Mesothelial cell of epicardium (in vitro differentiated cells): Measurements from ENCODE around the gene THAP11. TPM values are rescaled to one million over a fixed set of nuclear protein-coding genes. Genes with fewer than 3 reads are reported as not detected.
A peak's percentile ranks its signal among the peaks of the same experiment; 100 is the strongest.

Source experiments
- DNase-seq, 2 experiments: peaks; one replicate each; pipeline ENCODE4 v3.0.0; 2021; ENCODE audit warnings: low spot score in 2 of 2; ENCODE audit not compliant: unreplicated experiment in 2 of 2
- H3K27ac Mint-ChIP-seq: 2 replicates; pipeline ENCODE4 v1.8.0; 2021; ENCODE audit warnings: mixed read lengths
- H3K27me3 Mint-ChIP-seq: 2 replicates; pipeline ENCODE4 v1.8.0; 2021; ENCODE audit warnings: low read depth, mixed read lengths
- H3K36me3 Mint-ChIP-seq: 2 replicates; pipeline ENCODE4 v1.8.0; 2021; ENCODE audit warnings: mixed read lengths
- H3K4me1 Mint-ChIP-seq: 2 replicates; pipeline ENCODE4 v1.8.0; 2021; ENCODE audit warnings: mixed read lengths
- H3K4me3 Mint-ChIP-seq: 2 replicates; pipeline ENCODE4 v1.8.0; 2021; ENCODE audit warnings: mild to moderate bottlenecking, moderate library complexity, mixed read lengths
- H3K9me3 Mint-ChIP-seq: 2 replicates; pipeline ENCODE4 v1.8.0; 2021; ENCODE audit warnings: mixed read lengths
- CTCF ChIP-seq: fragments of 200-600 bp; sonication (generic); IDR thresholded peaks from one replicate; pipeline ENCODE4 v1.5.0; 2021; ENCODE audit warnings: antibody characterized with exemption; ENCODE audit not compliant: unreplicated experiment
- total RNA-seq: library from RNA; stranded (reverse); gene quantifications from 3 replicates; pipeline ENCODE4 v1.2.1, GENCODE V29; 2021

THAP11 gene
- total RNA-seq, 1 donor from 2014 or later = 28.1 TPM

- Mint-ChIP-seq H3K27ac (peak overlapping the region; percentile 94), H3K4me3 (peak overlapping the region; percentile 94), H3K4me1 (peaks cover 15% of the 10 kb centered on the region), H3K27me3 (no peaks in the 10 kb centered on the region), H3K9me3 (no peaks in the 10 kb centered on the region), H3K36me3 (peaks cover 14% of the 10 kb centered on the region)
- TF ChIP-seq CTCF = no peak
- no peak for DNase-seq
Observed at GRCh38 chr16:67874372-67874771, 32.3 kb downstream of the THAP11 start.

GRCh38 chr16:67877064-67877463 lies 34.9 kb downstream of the THAP11 start:
- TF ChIP-seq CTCF = no peak
- Mint-ChIP-seq H3K9me3 (no peaks in the 10 kb centered on the region), H3K36me3 (peaks cover 19% of the 10 kb centered on the region), H3K4me3 (no peak overlapping the region), H3K4me1 (peaks cover 15% of the 10 kb centered on the region), H3K27me3 (no peaks in the 10 kb centered on the region), H3K27ac (no peak overlapping the region)
- no peak for DNase-seq

- H3K9me3 Mint-ChIP-seq = no peaks in the 10 kb centered on the region
- no peak overlapping the region for H3K27ac Mint-ChIP-seq
- TF ChIP-seq CTCF = no peak
- H3K4me1 Mint-ChIP-seq = peaks cover 15% of the 10 kb centered on the region
- DNase-seq = no peak
- peaks cover 22% of the 10 kb centered on the region for H3K36me3 Mint-ChIP-seq
- no peaks in the 10 kb centered on the region for H3K27me3 Mint-ChIP-seq
- H3K4me3 Mint-ChIP-seq = no peak overlapping the region
Observed at GRCh38 chr16:67878232-67878631, 36.1 kb downstream of the THAP11 start.

GRCh38 chr16:67878846-67879245 lies 36.7 kb downstream of the THAP11 start:
- peaks cover 26% of the 10 kb centered on the region for H3K36me3 Mint-ChIP-seq
- H3K27me3 Mint-ChIP-seq = no peaks in the 10 kb centered on the region
- DNase-seq = no peak
- no peak for TF ChIP-seq CTCF
- no peaks in the 10 kb centered on the region for H3K9me3 Mint-ChIP-seq
- H3K4me3 Mint-ChIP-seq = no peak overlapping the region
- H3K27ac Mint-ChIP-seq = no peak overlapping the region
- peaks cover 12% of the 10 kb centered on the region for H3K4me1 Mint-ChIP-seq

- Mint-ChIP-seq H3K4me3 (no peak overlapping the region), H3K4me1 (peaks cover 7% of the 10 kb centered on the region), H3K27me3 (no peaks in the 10 kb centered on the region), H3K9me3 (no peaks in the 10 kb centered on the region), H3K27ac (no peak overlapping the region), H3K36me3 (peaks cover 27% of the 10 kb centered on the region)
- DNase-seq = no peak
- no peak for TF ChIP-seq CTCF
Observed at GRCh38 chr16:67879462-67879861, 37.3 kb downstream of the THAP11 start.

- no peaks in the 10 kb centered on the region for H3K27me3 Mint-ChIP-seq
- no peak overlapping the region for H3K27ac Mint-ChIP-seq
- H3K36me3 Mint-ChIP-seq = peaks cover 29% of the 10 kb centered on the region
- no peak for DNase-seq
- peaks cover 9% of the 10 kb centered on the region for H3K4me1 Mint-ChIP-seq
- H3K9me3 Mint-ChIP-seq = no peaks in the 10 kb centered on the region
- H3K4me3 Mint-ChIP-seq = no peak overlapping the region
- TF ChIP-seq CTCF = no peak
Observed at GRCh38 chr16:67879936-67880335, 37.8 kb downstream of the THAP11 start.
